ENCODE results near the gene HPS1. TPM values are rescaled to one million over a fixed set of nuclear protein-coding genes. Genes with fewer than 3 reads are reported as not detected.

Gene HPS1
- total and polyA plus RNA-seq, 2 of the 4 experiments (the other 2 are of a cell fraction), result 14.0 to 55.2 TPM

DNA sequence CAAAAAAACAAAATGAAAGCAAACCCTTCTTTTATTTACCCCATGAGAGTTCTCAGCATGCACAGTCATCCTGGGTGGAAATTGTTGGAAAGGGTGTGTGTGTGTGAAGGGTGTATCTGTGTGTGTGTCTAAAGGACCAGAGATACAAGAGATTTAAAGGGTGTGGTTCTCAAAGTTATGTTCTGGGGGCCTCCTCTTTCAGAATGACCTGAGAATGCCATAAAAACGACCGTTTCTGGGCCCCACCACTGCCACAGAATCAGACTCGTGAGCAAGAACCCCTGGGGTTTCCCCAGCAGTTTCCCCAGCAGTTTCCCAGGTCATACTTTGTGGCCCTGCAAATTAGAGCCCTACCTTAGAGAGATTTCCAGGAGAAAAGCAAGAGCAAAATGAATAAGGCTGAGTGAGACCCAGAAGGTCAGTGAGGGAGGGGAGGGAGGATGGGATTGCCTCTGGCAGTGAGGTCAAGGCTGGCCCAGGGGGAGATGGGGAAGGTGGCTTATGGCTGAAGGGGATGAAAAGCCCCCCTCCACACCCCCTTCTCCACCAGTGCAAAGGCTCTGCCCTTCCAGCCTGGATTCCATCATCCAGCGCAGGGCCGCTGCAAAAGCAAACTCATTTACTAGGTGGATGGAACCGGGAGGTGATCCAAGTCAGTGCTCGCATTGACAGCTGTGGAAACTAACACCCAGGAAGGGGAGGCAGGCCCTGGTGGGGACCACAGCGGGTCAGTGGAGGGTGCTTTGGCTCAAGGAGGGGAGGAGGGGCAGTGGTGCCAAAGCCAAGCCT is 42.0 kb downstream of the HPS1 start:
- no peak overlapping the region for H3K4me3 ChIP-seq (ENCODE audit: insufficient read depth, low read depth, low read length)
- H2BK15ac ChIP-seq (ENCODE audit: low read depth, low read length), result peak overlapping the region; percentile 2; the same call in 2 of the 3 replicates
- peak overlapping the region; percentile 7 for H3K9ac ChIP-seq (ENCODE audit: low read depth, low read length)
- H3K9me1 ChIP-seq (ENCODE audit: insufficient read depth, low read length), result peaks cover 21% of the 10 kb centered on the region
- BruUV-seq (replicated peaks), result no TSS peak
- no peaks in the 10 kb centered on the region for H4K20me1 ChIP-seq (ENCODE audit: insufficient read depth, low read length)
- peak overlapping the region; percentile 88 for H4K91ac ChIP-seq (ENCODE audit: insufficient read depth, low read depth, low read length)
- POLR2A ChIA-PET (ENCODE audit: unreplicated experiment), result interaction anchor here (0.6 to 1.4 kb wide), 4 partner anchors 10 to 1576 kb away, joined by 3 to 4 read pairs (median 3); partner anchors contain the start of gene PYROXD2
- H2AK9ac ChIP-seq (replicated peaks; ENCODE audit: low read depth, low read length, poor library complexity), result peak overlapping the region; percentile 98
- no peaks in the 10 kb centered on the region for H3K9me3 ChIP-seq (ENCODE audit: control insufficient read depth, insufficient read depth, low read length)
- peaks cover 7% of the 10 kb centered on the region for H3K36me3 ChIP-seq (ENCODE audit: control insufficient read depth, insufficient read depth, low read length)
- peak overlapping the region; percentile 84; the same call in 1 of the 2 replicates for H3K56ac ChIP-seq (ENCODE audit: extremely low read depth, insufficient read depth, low read length)
- in situ Hi-C loops (cut with MboI; ENCODE audit: low sequenced_read_pairs) (no loop called here), dilution Hi-C loops (cut with HindIII; ENCODE audit: low sequenced_read_pairs, unreplicated experiment) (no loop called here), intact Hi-C loops (cut with micrococcal nuclease) (loop anchor here (5.0 kb wide), 1 partner anchor 57 kb away; no protein-coding TSS in a partner anchor)
- peak overlapping the region; percentile 97 for H3K4ac ChIP-seq (ENCODE audit: low read depth, low read length)
- H3K18ac ChIP-seq (ENCODE audit: low read depth, low read length), result peak overlapping the region; percentile 39
- H3K4me1 ChIP-seq (ENCODE audit: control insufficient read depth, insufficient read depth, low read length), result peaks cover 19% of the 10 kb centered on the region
- H3K27ac ChIP-seq (ENCODE audit: insufficient read depth, low read length), result peak overlapping the region; percentile 76
- H2BK5ac ChIP-seq (ENCODE audit: low read depth, low read length, poor library complexity, severe bottlenecking), result peak overlapping the region; percentile 72
- DNase-seq (peak; percentile 76), ATAC-seq (ENCODE audit: low read depth) (peak; percentile 72)
- H4K5ac ChIP-seq (ENCODE audit: low read depth, low read length), result peak overlapping the region; percentile 71
- peak overlapping the region; percentile 80 for H2AFZ ChIP-seq (replicated peaks; ENCODE audit: low read length, poor library complexity)
- H3K23ac ChIP-seq (ENCODE audit: low read depth, low read length), result peak overlapping the region; percentile 53
- H3K27me3 ChIP-seq (ENCODE audit: control insufficient read depth, insufficient read depth, low read length), result no peaks in the 10 kb centered on the region
- H4K8ac ChIP-seq (ENCODE audit: low read depth in 2 of 2, low read length in 2 of 2), result peak overlapping the region; percentile 76 to 80
- peak overlapping the region; percentile 91 for H2AK5ac ChIP-seq (ENCODE audit: low read depth, low read length)
- H3K79me1 ChIP-seq (ENCODE audit: low read depth in 1 of 2, low read length in 2 of 2), result peaks cover 6 to 28% of the 10 kb centered on the region in 2 experiments; a peak in 2 of 4 replicates
- CTCF ChIA-PET, result interaction anchor here (0.7 to 1.0 kb wide), 3 partner anchors 8 to 142 kb away, joined by 3 to 4 read pairs (median 3); no protein-coding TSS in a partner anchor
- H3K14ac ChIP-seq (replicated peaks; ENCODE audit: low read depth, low read length), result peak overlapping the region; percentile 86
- peak overlapping the region; percentile 91 for H2BK120ac ChIP-seq (ENCODE audit: low read depth, low read length)
- H2BK20ac ChIP-seq (ENCODE audit: low read depth, low read length), result peak overlapping the region; percentile 84
- TF ChIP-seq BHLHE40 (IDR thresholded peaks at IDR 0.05; ENCODE audit: low read depth, low read length) (no peak), CEBPB (IDR thresholded peaks at IDR 0.05; ENCODE audit: low read depth, low read length) (no peak), NFE2L2 (IDR thresholded peaks at IDR 0.05; ENCODE audit: low read depth, low read length) (peak; percentile 64; the same call in 1 of the 2 replicates), RAD21 (IDR thresholded peaks at IDR 0.05; ENCODE audit: low read length) (no peak), POLR2A (IDR thresholded peaks at IDR 0.05; ENCODE audit: low read depth, low read length) (no peak)
- TF ChIP-seq, protein P1, sequence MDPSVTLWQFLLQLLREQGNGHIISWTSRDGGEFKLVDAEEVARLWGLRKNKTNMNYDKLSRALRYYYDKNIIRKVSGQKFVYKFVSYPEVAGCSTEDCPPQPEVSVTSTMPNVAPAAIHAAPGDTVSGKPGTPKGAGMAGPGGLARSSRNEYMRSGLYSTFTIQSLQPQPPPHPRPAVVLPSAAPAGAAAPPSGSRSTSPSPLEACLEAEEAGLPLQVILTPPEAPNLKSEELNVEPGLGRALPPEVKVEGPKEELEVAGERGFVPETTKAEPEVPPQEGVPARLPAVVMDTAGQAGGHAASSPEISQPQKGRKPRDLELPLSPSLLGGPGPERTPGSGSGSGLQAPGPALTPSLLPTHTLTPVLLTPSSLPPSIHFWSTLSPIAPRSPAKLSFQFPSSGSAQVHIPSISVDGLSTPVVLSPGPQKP (IDR thresholded peaks at IDR 0.05; ENCODE audit: borderline replicate concordance, low read depth, low read length), result no peak
- peak overlapping the region; percentile 50 for H3K4me2 ChIP-seq (ENCODE audit: low read depth, low read length)
- WGBS, 2 experiments (ENCODE audit: extremely low coverage in 2 of 2, insufficient read length in 1 of 2), result no CpG with 5 or more reads among the region's 8 CpGs

Measured in IMR-90 (cell line).